HepG2 (cell line): ENCODE data around the gene CCDC38. TPM values are rescaled to one million over a fixed set of nuclear protein-coding genes. Genes with fewer than 3 reads are reported as not detected.

Source experiments
- CREM ChIP-seq, 2 experiments: sonication (generic) in 1 of 2; formaldehyde crosslinking in 1 of 2; IDR thresholded peaks; 2 replicates each; pipeline versions ENCODE4 v1.4.0 to v1.6.1; 2016 to 2020; ENCODE audit warnings: antibody characterized with exemption in 1 of 2, mild to moderate bottlenecking in 1 of 2, missing genetic modification reagents in 1 of 2
- DMAP1 ChIP-seq: IDR thresholded peaks from 2 replicates; pipeline ENCODE4 v1.6.1; 2016
- HDAC1 ChIP-seq: sonication (generic); formaldehyde crosslinking; IDR thresholded peaks from 2 replicates; pipeline ENCODE4 v1.5.1; 2020; ENCODE audit warnings: mild to moderate bottlenecking, missing genetic modification reagents
- IRX3 ChIP-seq: sonication (generic); formaldehyde crosslinking; IDR thresholded peaks from 2 replicates; pipeline ENCODE4 v1.8.1; 2023; ENCODE audit warnings: mild to moderate bottlenecking, low read depth, missing genetic modification reagents, borderline replicate concordance
- NFIC ChIP-seq: IDR thresholded peaks from 2 replicates; pipeline ENCODE4 v1.6.1; 2012; ENCODE audit warnings: mild to moderate bottlenecking, low read length, inconsistent platforms
- RFXAP ChIP-seq: sonication (generic); formaldehyde crosslinking; IDR thresholded peaks from 2 replicates; pipeline ENCODE4 v1.4.0; 2020; ENCODE audit warnings: missing genetic modification reagents, borderline replicate concordance
- SALL1 ChIP-seq: sonication (generic); formaldehyde crosslinking; IDR thresholded peaks from 2 replicates; pipeline ENCODE4 v1.8.0; 2022; ENCODE audit warnings: mild to moderate bottlenecking, missing genetic modification reagents
- SAP130 ChIP-seq: IDR thresholded peaks from 2 replicates; pipeline ENCODE4 v1.6.1; 2016; ENCODE audit warnings: low read depth
- SNAPC2 ChIP-seq: sonication (generic); formaldehyde crosslinking; IDR thresholded peaks from 2 replicates; pipeline ENCODE4 v1.8.1; 2022; ENCODE audit warnings: mild to moderate bottlenecking, missing genetic modification reagents
- ZNF20 ChIP-seq: sonication (generic); formaldehyde crosslinking; IDR thresholded peaks from 2 replicates; pipeline ENCODE4 v1.4.0; 2020; ENCODE audit warnings: mild to moderate bottlenecking, moderate library complexity, missing genetic modification reagents
- ZNF432 ChIP-seq: sonication (generic); formaldehyde crosslinking; IDR thresholded peaks from 2 replicates; pipeline ENCODE4 v1.5.0; 2020; ENCODE audit warnings: missing genetic modification reagents, mild to moderate bottlenecking, borderline replicate concordance
- ZNF552 ChIP-seq: sonication (generic); formaldehyde crosslinking; IDR thresholded peaks from 2 replicates; pipeline ENCODE4 v1.9.0; 2022; ENCODE audit warnings: missing genetic modification reagents, mild to moderate bottlenecking, borderline replicate concordance
- polyA plus RNA-seq, 8 experiments: library from polyadenylated mRNA; depleted of rRNA in 3 of 8; stranded (reverse) in 7 of 8; unstranded in 1 of 8; fragments of >200 nt; fragmentation: Illumina TruSeq in 4 of 8; extraction: Trizol in 4 of 8; gene quantifications; 2 replicates each; pipeline versions ENCODE4 v1.2.1 to v1.2.3, GENCODE V29; 2011 to 2016; ENCODE audit warnings: low read depth in 4 of 8, missing spikeins in 1 of 8, mixed read lengths in 1 of 8; ENCODE audit not compliant: insufficient read depth in 1 of 8
- total RNA-seq, 5 experiments: library from RNA; depleted of rRNA; stranded (reverse); fragments of >200 nt; fragmentation: Illumina TruSeq; extraction: Trizol; gene quantifications; 2 replicates each; pipeline ENCODE4 v1.2.3, GENCODE V29; 2016; ENCODE audit warnings: low read depth in 1 of 5
- TF ChIP-seq, protein P1 (sequence below): sonication (generic); formaldehyde crosslinking; IDR thresholded peaks from 2 replicates; pipeline ENCODE4 v1.4.0; 2020; ENCODE audit warnings: missing genetic modification reagents, mild to moderate bottlenecking, borderline replicate concordance
- TF ChIP-seq, protein P2 (sequence below): sonication (generic); formaldehyde crosslinking; IDR thresholded peaks from 2 replicates; pipeline ENCODE4 v1.4.0; 2020; ENCODE audit warnings: missing genetic modification reagents
- TF ChIP-seq, protein P3 (sequence below): sonication (generic); formaldehyde crosslinking; IDR thresholded peaks from 2 replicates; pipeline ENCODE4 v1.4.0; 2020; ENCODE audit warnings: missing genetic modification reagents
- TF ChIP-seq, protein P4 (sequence below): sonication (generic); formaldehyde crosslinking; IDR thresholded peaks from 2 replicates; pipeline ENCODE4 v1.4.0; 2020; ENCODE audit warnings: missing genetic modification reagents, borderline replicate concordance
- TF ChIP-seq, protein P5 (sequence below): sonication (generic); formaldehyde crosslinking; IDR thresholded peaks from 2 replicates; pipeline ENCODE4 v1.4.0; 2020; ENCODE audit warnings: mild to moderate bottlenecking, low read depth, missing genetic modification reagents

The CCDC38 gene
- total and polyA plus RNA-seq, 2 of the 13 experiments (the other 11 are each of a cell fraction or from before 2014, with no cell fraction given): 0.24 to 0.32 TPM

DNA sequence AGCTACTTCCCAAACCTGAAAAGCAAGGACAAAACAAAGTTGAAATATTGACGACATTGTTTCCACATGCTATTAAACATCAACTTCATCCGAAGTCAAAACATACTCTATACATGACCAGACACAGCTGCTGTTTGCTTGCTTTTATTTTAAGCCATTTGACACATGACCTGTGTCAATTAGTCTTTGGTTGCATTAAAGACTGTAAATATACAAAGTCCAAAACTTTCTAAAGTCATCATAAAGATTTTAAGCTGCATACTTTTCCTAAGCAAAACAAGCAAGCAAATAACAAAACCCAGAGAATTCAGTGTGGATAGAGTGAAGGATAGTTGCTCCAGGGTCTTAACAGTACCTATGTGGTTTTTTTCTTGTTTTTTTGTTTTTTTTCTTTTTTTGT is 31.9 kb upstream of the CCDC38 start (continued):
- TF ChIP-seq, protein P1, sequence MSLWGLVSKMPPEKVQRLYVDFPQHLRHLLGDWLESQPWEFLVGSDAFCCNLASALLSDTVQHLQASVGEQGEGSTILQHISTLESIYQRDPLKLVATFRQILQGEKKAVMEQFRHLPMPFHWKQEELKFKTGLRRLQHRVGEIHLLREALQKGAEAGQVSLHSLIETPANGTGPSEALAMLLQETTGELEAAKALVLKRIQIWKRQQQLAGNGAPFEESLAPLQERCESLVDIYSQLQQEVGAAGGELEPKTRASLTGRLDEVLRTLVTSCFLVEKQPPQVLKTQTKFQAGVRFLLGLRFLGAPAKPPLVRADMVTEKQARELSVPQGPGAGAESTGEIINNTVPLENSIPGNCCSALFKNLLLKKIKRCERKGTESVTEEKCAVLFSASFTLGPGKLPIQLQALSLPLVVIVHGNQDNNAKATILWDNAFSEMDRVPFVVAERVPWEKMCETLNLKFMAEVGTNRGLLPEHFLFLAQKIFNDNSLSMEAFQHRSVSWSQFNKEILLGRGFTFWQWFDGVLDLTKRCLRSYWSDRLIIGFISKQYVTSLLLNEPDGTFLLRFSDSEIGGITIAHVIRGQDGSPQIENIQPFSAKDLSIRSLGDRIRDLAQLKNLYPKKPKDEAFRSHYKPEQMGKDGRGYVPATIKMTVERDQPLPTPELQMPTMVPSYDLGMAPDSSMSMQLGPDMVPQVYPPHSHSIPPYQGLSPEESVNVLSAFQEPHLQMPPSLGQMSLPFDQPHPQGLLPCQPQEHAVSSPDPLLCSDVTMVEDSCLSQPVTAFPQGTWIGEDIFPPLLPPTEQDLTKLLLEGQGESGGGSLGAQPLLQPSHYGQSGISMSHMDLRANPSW (CRISPR knock-in tag): peak; percentile 91
- TF ChIP-seq SNAPC2 (CRISPR knock-in tag): peak; percentile 72; the same call in 1 of the 2 replicates
- TF ChIP-seq, protein P2, sequence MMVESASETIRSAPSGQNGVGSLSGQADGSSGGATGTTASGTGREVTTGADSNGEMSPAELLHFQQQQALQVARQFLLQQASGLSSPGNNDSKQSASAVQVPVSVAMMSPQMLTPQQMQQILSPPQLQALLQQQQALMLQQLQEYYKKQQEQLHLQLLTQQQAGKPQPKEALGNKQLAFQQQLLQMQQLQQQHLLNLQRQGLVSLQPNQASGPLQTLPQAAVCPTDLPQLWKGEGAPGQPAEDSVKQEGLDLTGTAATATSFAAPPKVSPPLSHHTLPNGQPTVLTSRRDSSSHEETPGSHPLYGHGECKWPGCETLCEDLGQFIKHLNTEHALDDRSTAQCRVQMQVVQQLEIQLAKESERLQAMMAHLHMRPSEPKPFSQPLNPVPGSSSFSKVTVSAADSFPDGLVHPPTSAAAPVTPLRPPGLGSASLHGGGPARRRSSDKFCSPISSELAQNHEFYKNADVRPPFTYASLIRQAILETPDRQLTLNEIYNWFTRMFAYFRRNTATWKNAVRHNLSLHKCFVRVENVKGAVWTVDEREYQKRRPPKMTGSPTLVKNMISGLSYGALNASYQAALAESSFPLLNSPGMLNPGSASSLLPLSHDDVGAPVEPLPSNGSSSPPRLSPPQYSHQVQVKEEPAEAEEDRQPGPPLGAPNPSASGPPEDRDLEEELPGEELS (CRISPR knock-in tag): peak; percentile 95
- no peak for TF ChIP-seq RFXAP
- TF ChIP-seq ZNF20 (CRISPR knock-in tag): no peak
- TF ChIP-seq, protein P3, sequence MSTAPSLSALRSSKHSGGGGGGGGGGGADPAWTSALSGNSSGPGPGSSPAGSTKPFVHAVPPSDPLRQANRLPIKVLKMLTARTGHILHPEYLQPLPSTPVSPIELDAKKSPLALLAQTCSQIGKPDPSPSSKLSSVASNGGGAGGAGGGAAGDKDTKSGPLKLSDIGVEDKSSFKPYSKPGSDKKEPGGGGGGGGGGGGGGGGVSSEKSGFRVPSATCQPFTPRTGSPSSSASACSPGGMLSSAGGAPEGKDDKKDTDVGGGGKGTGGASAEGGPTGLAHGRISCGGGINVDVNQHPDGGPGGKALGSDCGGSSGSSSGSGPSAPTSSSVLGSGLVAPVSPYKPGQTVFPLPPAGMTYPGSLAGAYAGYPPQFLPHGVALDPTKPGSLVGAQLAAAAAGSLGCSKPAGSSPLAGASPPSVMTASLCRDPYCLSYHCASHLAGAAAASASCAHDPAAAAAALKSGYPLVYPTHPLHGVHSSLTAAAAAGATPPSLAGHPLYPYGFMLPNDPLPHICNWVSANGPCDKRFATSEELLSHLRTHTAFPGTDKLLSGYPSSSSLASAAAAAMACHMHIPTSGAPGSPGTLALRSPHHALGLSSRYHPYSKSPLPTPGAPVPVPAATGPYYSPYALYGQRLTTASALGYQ (CRISPR knock-in tag): peak; percentile 91
- peak; percentile 58; the same call in 1 of the 2 replicates for TF ChIP-seq SALL1 (CRISPR knock-in tag)
- no peak for TF ChIP-seq ZNF552
- TF ChIP-seq, protein P4, sequence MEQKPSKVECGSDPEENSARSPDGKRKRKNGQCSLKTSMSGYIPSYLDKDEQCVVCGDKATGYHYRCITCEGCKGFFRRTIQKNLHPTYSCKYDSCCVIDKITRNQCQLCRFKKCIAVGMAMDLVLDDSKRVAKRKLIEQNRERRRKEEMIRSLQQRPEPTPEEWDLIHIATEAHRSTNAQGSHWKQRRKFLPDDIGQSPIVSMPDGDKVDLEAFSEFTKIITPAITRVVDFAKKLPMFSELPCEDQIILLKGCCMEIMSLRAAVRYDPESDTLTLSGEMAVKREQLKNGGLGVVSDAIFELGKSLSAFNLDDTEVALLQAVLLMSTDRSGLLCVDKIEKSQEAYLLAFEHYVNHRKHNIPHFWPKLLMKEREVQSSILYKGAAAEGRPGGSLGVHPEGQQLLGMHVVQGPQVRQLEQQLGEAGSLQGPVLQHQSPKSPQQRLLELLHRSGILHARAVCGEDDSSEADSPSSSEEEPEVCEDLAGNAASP (CRISPR knock-in tag): peak; percentile 73; the same call in 1 of the 2 replicates
- peak; percentile 90 for TF ChIP-seq HDAC1
- TF ChIP-seq CREM (IDR thresholded peaks at IDR 0.05): peak; percentile 94
- TF ChIP-seq CREM (CRISPR knock-in tag; IDR thresholded peaks at IDR 0.05): no peak
- TF ChIP-seq, protein P5, sequence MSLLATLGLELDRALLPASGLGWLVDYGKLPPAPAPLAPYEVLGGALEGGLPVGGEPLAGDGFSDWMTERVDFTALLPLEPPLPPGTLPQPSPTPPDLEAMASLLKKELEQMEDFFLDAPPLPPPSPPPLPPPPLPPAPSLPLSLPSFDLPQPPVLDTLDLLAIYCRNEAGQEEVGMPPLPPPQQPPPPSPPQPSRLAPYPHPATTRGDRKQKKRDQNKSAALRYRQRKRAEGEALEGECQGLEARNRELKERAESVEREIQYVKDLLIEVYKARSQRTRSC (CRISPR knock-in tag): no peak
- no peak for TF ChIP-seq ZNF432
- peak; percentile 96 for TF ChIP-seq NFIC
- no peak for TF ChIP-seq DMAP1
- TF ChIP-seq SAP130 (CRISPR knock-in tag): peak; percentile 85
- TF ChIP-seq IRX3 (CRISPR knock-in tag): no peak
